ENCODE measurements around the gene KCNH2.

Gene KCNH2

DNA sequence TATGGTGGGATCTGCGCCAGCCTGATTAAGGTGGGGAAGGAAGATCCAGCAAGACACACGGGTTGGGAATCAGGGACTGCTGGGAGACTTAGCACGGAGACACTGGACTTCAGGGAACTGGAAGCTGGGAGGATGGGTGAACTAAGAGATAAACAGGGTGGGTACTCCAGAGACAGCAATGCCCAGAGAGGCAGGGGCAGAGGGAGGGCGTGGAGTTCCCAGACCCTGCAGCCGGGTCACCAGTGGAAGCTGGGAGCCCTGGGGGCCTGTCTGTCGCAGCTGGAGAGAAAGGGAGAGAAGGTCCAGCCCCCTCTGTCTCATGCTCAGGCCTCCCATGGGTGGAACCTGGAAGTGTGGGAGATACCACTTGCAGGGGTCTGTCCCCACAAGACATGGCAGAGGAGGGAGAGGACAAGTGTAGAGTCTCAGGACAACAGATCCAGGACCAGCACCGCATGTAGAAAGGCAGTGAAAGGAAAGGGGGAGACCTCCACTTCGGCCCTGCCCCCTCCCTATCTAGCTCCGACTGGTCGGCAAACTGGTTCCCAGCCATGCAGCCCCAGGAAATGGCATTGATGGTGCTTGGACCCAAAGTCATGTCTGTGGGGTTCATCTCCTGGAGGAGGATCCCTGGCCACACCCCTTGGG is 81.4 kb downstream of the KCNH2 start:
- in situ Hi-C loops (cut with HindIII; ENCODE audit: low sequenced_read_pairs) = no loop called here

DNA sequence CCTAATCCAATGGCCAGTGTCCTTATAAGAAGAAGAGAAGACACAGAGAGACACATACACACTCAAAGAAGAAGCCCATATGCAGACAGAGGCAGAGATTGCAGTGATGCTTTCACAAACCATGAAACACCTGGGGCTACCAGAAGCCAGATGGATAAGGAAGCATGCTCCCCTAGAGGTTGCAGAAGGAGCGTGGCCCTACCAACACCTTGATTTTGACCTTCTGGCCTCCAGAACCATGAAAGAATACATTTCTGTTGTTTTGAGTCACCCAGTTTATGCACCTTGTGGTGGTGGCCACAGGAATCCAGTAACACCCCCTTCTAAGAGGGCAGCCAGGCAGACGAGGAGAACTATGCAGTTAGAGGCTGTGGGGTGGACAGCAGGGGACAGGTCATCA is 82.3 kb downstream of the KCNH2 start:
- in situ Hi-C loops (cut with HindIII; ENCODE audit: low sequenced_read_pairs) = no loop called here
